Activated naive CD8-positive, alpha-beta T cell treated with anti-CD3 and anti-CD28 coated beads, Interleukin-2, amount 10 ng/mL, durations not matched to agents 7 days and 5 days (primary cell): Measurements from ENCODE around the gene SHLD3. TPM values are rescaled to one million over a fixed set of nuclear protein-coding genes. Genes with fewer than 3 reads are reported as not detected.
"Not testable (repeated sequence)": the region's sequence is repeated elsewhere in the genome, so short reads cannot be mapped to it uniquely, and the experiment has no call there.

Experiments
- ATAC-seq: fragments of 150-1000 bp; cut with Tn5 transposase; one replicate; pipeline ENCODE4 v1.10.0; 2021; ENCODE audit warnings: low read depth, moderate library complexity
- POLR2A ChIA-PET: fragments of 350-600 bp; sonication (Branson Sonifier 250); formaldehyde crosslinking; loops from one replicate; lab custom pipeline; 2021; ENCODE audit warnings: antibody characterized with exemption; lab: Charles Lee
- DNase-seq: peaks from one replicate; pipeline ENCODE4 v3.0.0; 2021
- H3K27ac Mint-ChIP-seq: one replicate; pipeline ENCODE4 v1.8.0; 2022; ENCODE audit warnings: mild to moderate bottlenecking, mixed read lengths
- H3K27me3 Mint-ChIP-seq: one replicate; pipeline ENCODE4 v1.8.0; 2022; ENCODE audit warnings: mild to moderate bottlenecking, moderate library complexity, mixed read lengths
- H3K36me3 Mint-ChIP-seq: one replicate; pipeline ENCODE4 v1.8.0; 2021; ENCODE audit warnings: mild to moderate bottlenecking, mixed read lengths
- H3K4me1 Mint-ChIP-seq: one replicate; pipeline ENCODE4 v1.8.0; 2021; ENCODE audit warnings: mixed read lengths
- H3K4me3 Mint-ChIP-seq: one replicate; pipeline ENCODE4 v1.8.0; 2022; ENCODE audit warnings: mild to moderate bottlenecking, moderate library complexity, mixed read lengths
- H3K9me3 Mint-ChIP-seq: one replicate; pipeline ENCODE4 v1.8.0; 2021; ENCODE audit warnings: mixed read lengths
- total RNA-seq, 2 experiments: library from RNA; stranded (reverse); gene quantifications; one replicate each; pipeline ENCODE4 v1.2.3, GENCODE V29; 2021

The SHLD3 gene
- total RNA-seq, 2 experiments from 2014 or later: 4.3 to 4.4 TPM

DNA sequence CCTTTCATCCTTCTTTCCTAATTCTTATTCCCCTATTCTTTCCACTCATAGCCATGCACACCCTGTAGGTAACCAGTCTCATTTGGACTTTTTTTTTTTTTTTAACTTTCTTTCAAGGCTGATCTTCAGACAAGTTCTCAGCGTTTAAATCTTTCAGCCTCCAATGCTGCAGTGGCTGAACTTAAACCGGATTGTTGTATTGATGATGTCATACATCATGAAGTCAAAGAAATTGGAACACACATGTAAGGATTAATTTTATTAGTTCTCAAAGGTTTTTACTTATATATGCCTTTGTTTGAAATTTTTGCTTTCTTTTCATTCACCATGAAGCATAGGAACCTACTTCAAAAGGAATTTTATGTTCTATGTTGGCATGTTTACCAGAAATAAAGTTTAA, 22.1 kb downstream of the SHLD3 start:
- Mint-ChIP-seq H3K9me3 (no peaks in the 10 kb centered on the region), H3K4me3 (no peak overlapping the region), H3K27me3 (no peaks in the 10 kb centered on the region), H3K27ac (no peak overlapping the region), H3K4me1 (no peaks in the 10 kb centered on the region), H3K36me3 (peaks cover 14% of the 10 kb centered on the region)
- DNase-seq (no peak), ATAC-seq (no peak)
- POLR2A ChIA-PET: no interaction called here

- H3K9me3 Mint-ChIP-seq: no peaks in the 10 kb centered on the region
- H3K27ac Mint-ChIP-seq: no peak overlapping the region
- no peaks in the 10 kb centered on the region for H3K4me1 Mint-ChIP-seq
- ATAC-seq (no peak), DNase-seq (no peak)
- no peak overlapping the region for H3K4me3 Mint-ChIP-seq
- no peaks in the 10 kb centered on the region for H3K27me3 Mint-ChIP-seq
- H3K36me3 Mint-ChIP-seq: peaks cover 14% of the 10 kb centered on the region
- POLR2A ChIA-PET: no interaction called here
These were observed 23.1 kb downstream of the SHLD3 start for GRCh38 chr5:65647941-65648340.

DNA sequence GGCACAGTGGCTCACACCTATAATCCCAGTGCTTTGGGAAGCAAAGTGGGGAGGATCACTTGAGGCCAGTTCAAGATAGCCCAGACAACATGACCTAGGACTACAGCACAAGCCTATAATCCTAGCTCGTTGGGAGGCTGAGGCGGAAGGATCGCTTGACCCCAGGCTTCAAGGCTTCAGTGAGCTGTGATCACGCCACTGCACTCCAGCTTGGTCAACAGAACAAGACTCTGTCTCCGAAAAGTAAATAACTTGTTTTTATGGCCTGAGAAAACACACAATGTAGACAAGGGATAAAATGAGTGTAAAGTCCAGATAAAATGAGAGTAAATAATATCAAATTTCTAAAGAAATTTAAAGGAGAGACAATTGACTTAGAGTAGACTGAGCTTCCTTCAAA, 26.3 kb downstream of the SHLD3 start:
- Mint-ChIP-seq H3K9me3 (no peaks in the 10 kb centered on the region), H3K36me3 (peaks cover 9% of the 10 kb centered on the region), H3K27ac (no peak overlapping the region)

DNA sequence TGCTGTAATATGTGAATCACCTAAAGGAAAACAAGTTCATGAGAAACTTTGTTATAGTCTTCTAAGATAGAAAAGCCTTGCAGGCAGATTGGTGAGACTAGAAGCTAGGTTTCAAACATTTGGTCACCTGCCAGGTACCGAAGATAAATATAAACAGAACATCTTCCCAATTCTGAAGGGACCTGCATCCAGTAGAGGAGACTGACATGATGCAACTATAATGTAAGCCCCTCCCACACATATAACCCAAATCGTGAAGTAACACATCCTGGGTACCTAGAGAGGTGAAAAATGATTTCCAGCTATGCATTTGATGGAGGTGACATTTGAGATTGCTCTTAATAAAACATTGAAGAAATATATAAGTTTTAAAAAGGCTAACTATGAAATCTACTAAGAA, 29.9 kb downstream of the SHLD3 start:
- Mint-ChIP-seq H3K27me3 (no peaks in the 10 kb centered on the region), H3K27ac (no peak overlapping the region), H3K9me3 (no peaks in the 10 kb centered on the region), H3K4me1 (no peaks in the 10 kb centered on the region), H3K36me3 (peaks cover 10% of the 10 kb centered on the region), H3K4me3 (no peak overlapping the region)
- ATAC-seq: no peak
- POLR2A ChIA-PET: no interaction called here
- DNase-seq: no peak

More for the DNA sequence above, 26.3 kb downstream of the SHLD3 start:
- POLR2A ChIA-PET: no interaction called here
- no peak for DNase-seq
- Mint-ChIP-seq H3K27me3 (no peaks in the 10 kb centered on the region), H3K4me3 (no peak overlapping the region), H3K4me1 (no peaks in the 10 kb centered on the region)
- ATAC-seq: no peak

DNA sequence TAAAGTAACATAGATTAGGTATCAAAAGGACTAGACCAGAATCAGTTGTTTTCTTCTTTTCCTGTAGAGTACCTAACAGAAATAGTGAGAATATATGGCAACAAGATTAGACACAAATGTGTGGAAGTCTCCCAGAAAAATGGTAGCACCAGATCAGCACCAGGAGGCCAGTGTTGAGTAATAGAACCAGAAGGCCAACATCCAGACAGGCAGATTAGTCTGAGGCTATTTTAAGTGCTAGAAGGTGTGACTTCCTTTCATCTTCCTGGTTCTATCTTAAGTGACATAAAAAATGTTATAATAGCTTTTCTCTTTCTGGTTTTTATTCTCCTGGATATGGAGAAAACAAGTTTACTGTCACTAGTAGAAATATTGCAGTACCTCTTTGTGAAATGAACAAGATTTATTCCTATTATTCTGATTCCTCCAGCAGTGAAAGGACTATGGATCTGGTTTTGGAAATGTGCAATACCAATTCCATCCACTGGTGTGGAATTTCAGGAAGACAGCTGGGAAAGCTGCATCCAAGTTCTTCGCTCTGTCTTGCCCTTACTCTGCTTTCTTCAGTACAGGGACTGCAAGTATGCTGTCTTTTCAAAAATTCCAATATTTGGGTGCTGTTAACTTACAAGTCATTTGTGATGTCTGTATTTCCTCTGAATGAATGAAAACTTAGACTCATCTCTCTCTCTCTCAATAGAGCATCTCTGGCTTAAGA, 39.1 kb downstream of the SHLD3 start:
- H3K4me3 Mint-ChIP-seq: no peak overlapping the region
- DNase-seq (no peak), ATAC-seq (no peak)
- no peak overlapping the region for H3K27ac Mint-ChIP-seq
- H3K4me1 Mint-ChIP-seq: peaks cover 2% of the 10 kb centered on the region
- POLR2A ChIA-PET: no interaction called here
- H3K9me3 Mint-ChIP-seq: no peaks in the 10 kb centered on the region
- no peaks in the 10 kb centered on the region for H3K27me3 Mint-ChIP-seq
- H3K36me3 Mint-ChIP-seq: peaks cover 11% of the 10 kb centered on the region

- POLR2A ChIA-PET: no interaction called here
- ATAC-seq (no peak), DNase-seq (no peak)
- H3K4me3 Mint-ChIP-seq: no peak overlapping the region
- H3K4me1 Mint-ChIP-seq: peaks cover under 1% of the 10 kb centered on the region
- H3K27ac Mint-ChIP-seq: no peak overlapping the region
- peaks cover 6% of the 10 kb centered on the region for H3K36me3 Mint-ChIP-seq
- H3K27me3 Mint-ChIP-seq: no peaks in the 10 kb centered on the region
- H3K9me3 Mint-ChIP-seq: no peaks in the 10 kb centered on the region
These were observed 43.9 kb downstream of the SHLD3 start for GRCh38 chr5:65668696-65669095.

DNA sequence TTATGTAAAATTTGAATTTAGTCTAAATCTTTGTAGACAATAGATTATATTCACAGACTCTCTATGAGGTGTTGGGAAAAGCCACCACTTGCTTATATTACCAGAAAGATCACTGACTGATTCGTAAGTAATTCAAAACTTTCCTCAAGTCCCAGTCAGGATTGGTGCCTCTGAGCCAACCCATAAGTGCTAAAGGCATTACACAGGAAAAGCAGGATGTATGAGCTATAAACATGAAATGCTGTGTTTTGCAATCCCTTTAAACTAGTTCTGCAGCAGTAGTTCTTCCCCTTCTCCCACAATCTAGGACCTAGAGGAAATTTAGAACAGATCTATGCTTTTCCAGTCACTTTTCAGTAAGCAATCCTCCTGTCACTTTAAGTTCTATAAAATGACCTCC, 48.0 kb downstream of the SHLD3 start:
- ATAC-seq (no peak), DNase-seq (no peak)
- POLR2A ChIA-PET: no interaction called here
- H3K36me3 Mint-ChIP-seq: peaks cover 31% of the 10 kb centered on the region
- H3K9me3 Mint-ChIP-seq: no peaks in the 10 kb centered on the region
- no peak overlapping the region for H3K27ac Mint-ChIP-seq
- H3K4me1 Mint-ChIP-seq: peaks cover 12% of the 10 kb centered on the region
- H3K27me3 Mint-ChIP-seq: no peaks in the 10 kb centered on the region
- H3K4me3 Mint-ChIP-seq: no peak overlapping the region

DNA sequence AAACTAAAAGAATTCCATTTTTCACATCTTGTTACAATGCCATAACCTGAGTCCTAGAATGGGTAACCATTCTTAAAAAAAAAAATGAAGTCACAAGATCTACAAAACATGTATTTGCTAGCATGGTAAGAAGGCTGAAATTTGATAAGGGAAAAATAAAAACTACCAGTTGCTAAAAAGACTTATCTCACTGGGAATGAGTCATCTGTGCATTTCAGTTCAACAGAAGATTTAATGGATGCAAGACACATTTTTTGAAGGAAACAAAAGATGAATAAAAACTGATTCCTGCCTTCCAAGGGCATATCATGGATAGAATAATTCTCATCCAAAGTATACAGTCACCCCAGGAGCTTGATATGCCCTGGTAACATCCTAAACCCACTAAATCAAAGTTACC, 49.9 kb downstream of the SHLD3 start:
- H3K4me3 Mint-ChIP-seq: no peak overlapping the region
- POLR2A ChIA-PET: no interaction called here
- no peak for ATAC-seq

DNA sequence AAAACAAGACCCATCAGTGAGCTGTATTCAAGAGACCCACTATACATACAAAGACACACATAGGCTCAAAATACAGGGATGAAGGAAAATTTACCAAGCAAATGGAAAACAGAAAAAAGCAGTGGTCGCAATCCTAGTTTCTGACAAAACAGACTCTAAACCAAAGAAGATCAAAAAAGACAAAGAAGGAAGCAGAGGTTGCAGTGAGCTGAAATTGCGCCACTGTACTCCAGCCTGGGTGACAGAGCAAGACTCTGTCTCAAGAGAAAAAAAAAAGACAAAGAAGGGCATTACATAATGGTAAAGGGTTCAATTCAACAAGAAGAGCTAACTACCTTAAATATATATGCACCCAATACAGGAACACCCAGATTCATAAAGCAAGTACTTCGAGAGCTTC, 51.2 kb downstream of the SHLD3 start:
- ATAC-seq, POLR2A ChIA-PET, H3K27ac Mint-ChIP-seq, H3K4me3 Mint-ChIP-seq, H3K9me3 Mint-ChIP-seq, H3K27me3 Mint-ChIP-seq, DNase-seq: not testable (repeated sequence)
- Mint-ChIP-seq H3K4me1 (peaks cover 14% of the 10 kb centered on the region), H3K36me3 (peaks cover 57% of the 10 kb centered on the region)

More for the DNA sequence above, 49.9 kb downstream of the SHLD3 start:
- Mint-ChIP-seq H3K9me3 (no peaks in the 10 kb centered on the region), H3K27me3 (no peaks in the 10 kb centered on the region), H3K4me1 (peaks cover 12% of the 10 kb centered on the region), H3K27ac (no peak overlapping the region), H3K36me3 (peaks cover 49% of the 10 kb centered on the region)
- DNase-seq: no peak

Other genes starting within 250 kb of the SHLD3 start
- gene ADAMTS6, start 143.1 kb upstream of the SHLD3 start, total RNA-seq: 1 to 10 TPM; 3.7 to 4.3 TPM
- gene CENPK, start 61.9 kb upstream of the SHLD3 start, total RNA-seq: 10 to 100 TPM; 89.9 to 90.7 TPM
- 10 to 100 TPM; 72.7 to 78.6 TPM for gene PPWD1, start 61.7 kb upstream of the SHLD3 start, total RNA-seq
- 10 to 100 TPM; 13.6 to 14.6 TPM for gene TRIM23, start 694 bp upstream of the SHLD3 start, total RNA-seq
- gene TRAPPC13, start within 50 bp of the SHLD3 start, total RNA-seq: 10 to 100 TPM; 18.8 to 24.1 TPM
- gene SGTB, start 97.1 kb downstream of the SHLD3 start, total RNA-seq: 10 to 100 TPM; 25.3 to 26.9 TPM
- gene NLN, start 97.2 kb downstream of the SHLD3 start, total RNA-seq: 10 to 100 TPM; 10.0 to 10.9 TPM